Measurements from ENCODE around the gene SHBG. TPM values are rescaled to one million over a fixed set of nuclear protein-coding genes. Genes with fewer than 3 reads are reported as not detected.
"Not testable (repeated sequence)": the region's sequence is repeated elsewhere in the genome, so short reads cannot be mapped to it uniquely, and the experiment has no call there.

Gene SHBG
- total RNA-seq, 1 donor from 2014 or later = 0.53 TPM

DNA sequence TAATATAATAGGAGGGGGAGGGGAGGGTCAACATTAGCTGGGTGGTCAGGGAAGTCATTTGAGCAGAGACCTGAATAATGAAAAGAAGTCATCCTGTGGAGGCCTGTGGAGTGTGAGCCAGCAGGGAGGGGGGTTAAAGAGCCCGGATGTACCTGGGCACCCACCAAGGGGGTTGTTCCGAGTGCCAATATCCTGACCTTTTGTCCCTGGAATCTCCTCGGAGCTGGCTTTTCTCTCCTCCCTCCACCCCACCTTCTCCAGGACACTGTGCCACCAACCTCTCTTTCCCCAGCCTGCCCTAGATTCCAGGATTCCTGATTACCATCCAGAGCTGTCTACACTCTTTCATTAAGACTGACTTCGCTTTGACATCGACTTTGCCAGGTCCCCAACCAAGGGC is 6.2 kb downstream of the SHBG start:
- ATAC-seq = no peak
- intact Hi-C loops (cut with DNase I) = loop anchor here (10.0 kb wide), 1 partner anchor 49 kb away; the partner anchor contains the start of genes TP53 and WRAP53
- DNase-seq (ENCODE audit: low spot score) = no peak

DNA sequence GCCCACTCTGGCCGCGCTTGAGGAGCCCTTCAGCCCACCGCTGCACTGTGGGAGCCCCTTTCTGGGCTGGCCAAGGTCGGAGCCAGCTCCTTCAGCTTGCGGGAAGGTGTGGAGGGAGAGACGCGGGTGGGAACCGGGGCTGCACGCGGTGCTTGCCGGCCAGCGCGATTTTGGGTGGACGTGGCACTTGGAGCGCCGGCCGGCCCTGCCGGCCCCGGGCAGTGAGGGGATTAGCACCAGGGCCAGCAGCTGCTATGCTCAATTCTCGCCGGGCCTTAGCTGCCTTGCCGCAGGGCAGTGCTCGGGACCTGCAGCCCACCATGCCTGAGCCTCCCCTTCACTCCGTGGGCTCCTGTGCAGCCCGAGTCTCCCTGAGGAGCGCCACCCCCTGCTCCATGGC is 10.8 kb downstream of the SHBG start:
- no peak for ATAC-seq
- no peak for DNase-seq (ENCODE audit: low spot score)
- intact Hi-C loops (cut with DNase I) = no loop called here

DNA sequence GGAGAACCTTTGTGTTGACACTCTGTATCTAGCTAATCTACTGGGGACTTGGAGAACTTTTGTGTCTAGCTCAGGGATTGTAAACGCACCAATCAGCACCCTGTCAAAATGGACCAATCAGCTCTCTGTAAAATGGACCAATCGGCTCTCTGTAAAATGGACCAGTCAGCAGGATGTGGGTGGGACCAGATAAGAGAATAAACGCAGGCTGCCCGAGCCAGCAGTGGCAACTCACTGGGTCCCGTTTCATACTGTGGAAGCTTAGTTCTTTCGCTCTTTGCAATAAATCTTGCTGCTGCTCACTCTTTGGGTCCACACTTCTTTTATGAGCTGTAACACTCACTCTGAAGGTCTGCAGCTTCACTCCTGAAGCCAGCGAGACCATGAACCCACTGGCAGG is 11.7 kb downstream of the SHBG start:
- intact Hi-C loops (cut with DNase I); DNase-seq (ENCODE audit: low spot score); ATAC-seq: not testable (repeated sequence)

DNA sequence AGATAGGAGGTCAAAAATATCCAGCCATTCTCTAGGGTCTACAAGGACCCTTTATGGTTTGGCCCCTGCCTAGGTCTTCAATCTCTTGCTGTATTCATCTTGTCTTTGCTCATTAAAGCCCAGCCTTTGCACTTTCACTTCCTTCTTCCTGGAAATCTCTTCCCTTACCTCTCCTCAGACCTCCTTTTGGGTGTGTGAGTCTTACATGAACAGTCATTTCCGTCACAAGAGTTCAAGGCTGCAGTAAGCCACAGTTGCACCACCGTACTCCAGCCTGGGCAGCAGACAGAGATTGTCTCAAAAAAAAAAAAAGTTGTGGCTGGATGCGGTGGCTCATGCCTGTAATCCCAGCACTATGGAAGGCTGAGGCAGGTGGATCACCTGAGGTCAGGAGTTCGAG is 14.8 kb downstream of the SHBG start:
- no peak for ATAC-seq
- intact Hi-C loops (cut with DNase I) = no loop called here
- no peak for DNase-seq (ENCODE audit: low spot score)

DNA sequence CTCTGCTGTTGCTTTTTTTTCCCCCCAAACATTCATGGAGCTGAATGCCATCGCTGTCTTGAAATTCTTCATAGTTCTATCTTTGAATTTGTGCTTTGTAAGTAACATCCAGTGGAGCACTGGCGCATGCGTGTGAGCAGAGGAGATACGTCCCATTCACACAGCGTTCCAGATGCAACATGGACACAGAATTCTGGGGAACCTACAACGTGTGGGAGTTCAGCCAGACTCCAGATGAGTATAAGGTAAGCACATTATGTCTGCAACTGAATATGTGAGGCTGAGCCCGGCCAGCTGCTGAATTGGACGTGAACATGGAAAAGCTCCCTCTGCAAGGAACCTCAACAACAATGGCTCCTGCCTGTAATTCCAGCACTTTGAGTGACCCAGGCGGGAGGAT is 16.5 kb downstream of the SHBG start:
- DNase-seq (ENCODE audit: low spot score) (no peak), ATAC-seq (no peak)
- intact Hi-C loops (cut with DNase I) = no loop called here

DNA sequence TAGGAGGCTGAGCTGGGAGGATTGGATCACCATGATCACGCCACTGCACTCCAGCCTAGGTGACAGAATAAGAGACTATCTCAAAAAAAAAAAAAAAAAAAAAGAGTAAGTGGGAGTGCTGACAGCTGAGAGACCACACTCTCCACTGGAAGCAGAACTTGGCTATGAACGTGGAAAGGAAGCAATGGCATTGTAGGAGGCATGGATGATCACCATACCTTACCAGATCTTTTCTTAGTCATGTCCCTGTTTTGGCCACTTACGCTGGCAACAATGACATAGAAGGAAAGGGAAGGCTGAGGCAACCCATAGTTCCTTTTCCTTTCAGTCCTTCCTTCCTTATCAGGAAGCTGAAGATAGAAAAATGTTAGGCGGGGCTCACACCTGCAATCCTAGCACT is 17.1 kb downstream of the SHBG start:
- intact Hi-C loops (cut with DNase I) = no loop called here
- no peak for ATAC-seq

DNA sequence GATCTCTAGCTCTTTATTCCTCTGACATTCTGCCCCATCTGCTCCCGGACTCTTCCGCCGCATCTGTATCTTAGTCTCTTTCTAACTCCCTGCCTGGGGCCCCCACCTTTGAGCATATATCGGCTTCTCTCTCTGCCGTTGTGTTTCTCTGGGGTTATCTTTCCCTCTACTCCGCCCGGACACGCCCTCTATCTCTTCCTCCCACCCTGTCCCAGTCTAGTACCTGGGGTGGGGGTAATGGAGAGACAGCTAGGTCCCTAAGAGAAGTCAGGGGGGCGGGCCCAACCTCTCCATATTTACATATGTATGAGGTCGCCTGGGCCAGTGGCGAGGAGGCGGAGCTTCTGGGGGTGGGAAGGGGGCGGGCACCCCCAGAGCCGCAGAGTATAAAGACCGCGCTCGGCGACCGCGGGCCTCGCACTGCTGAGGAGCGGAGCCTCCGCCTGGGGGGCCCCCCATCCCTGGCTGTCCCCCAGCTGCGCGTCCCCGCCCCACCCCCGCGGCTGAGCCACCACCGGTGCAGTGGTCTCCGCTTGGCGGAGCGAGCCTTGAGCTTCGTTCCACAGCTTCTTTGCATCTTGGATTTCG is 20.7 kb downstream of the SHBG start, which contains the start of gene ATP1B2:
Gene ATP1B2 (plus strand): TSS at position 418 of the 588 bp plus-strand sequence. CDS start 593 bp downstream, outside the sequence.
- ATAC-seq (peak; percentile 77), DNase-seq (ENCODE audit: low spot score) (peak; percentile 80)
- intact Hi-C loops (cut with DNase I) = no loop called here

More for the DNA sequence above, 17.1 kb downstream of the SHBG start:
- DNase-seq (ENCODE audit: low spot score) = no peak

DNA sequence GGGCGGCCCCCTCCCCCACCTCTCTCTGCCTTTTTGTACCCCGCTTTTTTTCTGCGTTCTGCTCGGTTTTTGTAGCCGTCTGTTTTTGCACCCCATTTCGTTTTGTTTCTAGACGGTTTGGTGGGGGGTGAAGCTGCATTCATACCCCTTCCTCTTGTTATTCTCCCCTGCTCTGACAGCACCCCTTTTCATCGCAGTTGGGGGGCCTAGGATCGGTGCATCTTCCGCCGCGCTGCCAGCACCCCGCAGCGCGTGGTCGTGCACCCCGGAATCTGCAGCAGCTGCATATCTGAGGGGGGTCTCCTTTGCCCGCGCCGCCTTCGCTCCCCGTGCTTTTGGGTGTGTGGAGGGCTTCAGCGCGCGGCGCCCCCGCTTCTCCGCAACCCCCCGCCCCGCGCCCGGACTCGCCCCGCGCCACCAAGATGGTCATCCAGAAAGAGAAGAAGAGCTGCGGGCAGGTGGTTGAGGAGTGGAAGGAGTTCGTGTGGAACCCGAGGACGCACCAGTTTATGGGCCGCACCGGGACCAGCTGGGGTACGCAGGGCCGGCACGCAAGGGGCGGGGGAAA is 21.2 kb downstream of the SHBG start:
- ATAC-seq = no peak

DNA sequence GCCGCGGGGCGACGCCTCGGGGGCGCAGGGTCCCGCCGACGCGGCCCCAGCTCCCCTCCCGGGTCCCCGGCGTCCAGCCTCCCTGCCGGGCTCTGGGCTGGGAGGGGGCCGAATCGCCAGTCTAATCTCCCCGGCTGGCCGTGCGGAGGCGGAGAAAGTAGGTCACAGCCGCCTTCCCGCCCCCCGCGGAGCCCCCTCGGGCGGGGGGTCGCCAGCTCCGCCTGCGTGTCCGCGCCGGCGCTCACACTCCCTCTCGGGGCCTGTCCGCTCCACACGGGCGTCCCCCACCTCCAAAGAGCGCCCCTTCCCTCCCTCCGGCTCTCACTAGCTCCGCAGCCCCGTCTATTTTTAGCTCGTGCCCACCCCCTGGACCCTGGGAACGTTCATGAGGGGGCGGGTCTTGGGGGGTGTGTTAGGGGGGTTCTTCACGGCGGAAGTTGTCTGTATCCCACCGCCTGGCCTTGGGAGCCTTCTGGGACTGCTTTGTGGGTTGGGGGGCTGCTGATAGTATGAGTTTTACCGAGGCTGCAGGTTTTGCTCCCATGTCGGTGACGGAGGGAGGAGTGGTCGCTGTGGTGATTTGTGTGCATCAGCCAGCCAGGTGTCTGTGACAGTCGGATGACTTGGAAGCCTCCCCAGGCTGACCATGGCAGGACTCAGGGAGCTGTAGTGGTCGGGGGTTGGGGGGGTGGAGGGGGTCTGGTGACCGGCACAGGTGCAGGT is 21.9 kb downstream of the SHBG start:
- ATAC-seq (peak; percentile 18), DNase-seq (ENCODE audit: low spot score) (no peak)
- intact Hi-C loops (cut with DNase I) = no loop called here

More for the DNA sequence above, 21.2 kb downstream of the SHBG start:
- no peak for DNase-seq (ENCODE audit: low spot score)
- intact Hi-C loops (cut with DNase I) = no loop called here

DNA sequence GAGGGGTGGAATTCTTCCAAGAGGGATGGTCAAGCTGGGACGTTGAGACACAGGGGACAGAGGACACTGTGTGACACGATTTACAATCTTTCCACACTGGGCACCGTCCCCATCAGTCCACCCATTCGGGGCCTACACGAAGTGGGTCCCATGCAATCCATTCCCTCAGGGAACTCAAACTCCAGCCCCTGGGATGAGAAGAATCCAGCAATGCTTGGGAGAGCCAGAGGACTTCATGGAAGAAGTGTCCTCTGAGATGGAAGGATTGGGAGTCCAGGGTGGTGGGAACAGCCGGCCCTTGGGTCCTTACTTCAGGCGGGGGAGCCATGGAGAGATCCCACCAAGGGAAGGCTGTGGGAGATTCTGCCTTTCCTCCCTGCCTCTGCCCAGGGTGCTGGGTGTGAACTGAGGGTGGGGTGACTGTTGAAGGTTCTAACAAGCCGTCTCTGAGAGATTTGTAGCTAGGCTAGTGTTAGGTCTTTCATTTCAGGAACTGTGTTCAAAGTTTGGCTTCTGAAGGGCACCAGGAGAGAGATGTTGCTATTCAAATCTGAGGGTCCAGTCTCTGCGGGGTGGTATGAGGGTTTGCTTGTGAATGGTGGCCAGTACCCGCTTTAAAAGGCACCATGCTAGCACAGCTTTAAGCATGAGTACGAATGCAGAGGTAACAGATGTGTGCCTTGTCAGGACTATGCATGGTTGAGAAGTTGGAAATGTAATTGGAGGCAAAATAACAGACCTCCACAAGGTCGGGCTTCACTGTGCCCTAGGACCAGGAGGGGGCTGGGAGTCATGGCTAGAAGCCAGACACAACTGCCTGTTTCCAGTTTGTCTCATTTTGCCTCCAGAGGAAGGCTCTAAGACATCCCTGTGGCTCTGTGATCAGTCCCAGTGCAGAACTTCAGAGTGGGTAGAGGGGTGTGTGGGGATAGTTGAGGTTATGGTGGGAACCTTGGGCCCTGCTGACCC is 22.7 kb downstream of the SHBG start:
- no peak for DNase-seq (ENCODE audit: low spot score)
- intact Hi-C loops (cut with DNase I) = no loop called here
- no peak for ATAC-seq

DNA sequence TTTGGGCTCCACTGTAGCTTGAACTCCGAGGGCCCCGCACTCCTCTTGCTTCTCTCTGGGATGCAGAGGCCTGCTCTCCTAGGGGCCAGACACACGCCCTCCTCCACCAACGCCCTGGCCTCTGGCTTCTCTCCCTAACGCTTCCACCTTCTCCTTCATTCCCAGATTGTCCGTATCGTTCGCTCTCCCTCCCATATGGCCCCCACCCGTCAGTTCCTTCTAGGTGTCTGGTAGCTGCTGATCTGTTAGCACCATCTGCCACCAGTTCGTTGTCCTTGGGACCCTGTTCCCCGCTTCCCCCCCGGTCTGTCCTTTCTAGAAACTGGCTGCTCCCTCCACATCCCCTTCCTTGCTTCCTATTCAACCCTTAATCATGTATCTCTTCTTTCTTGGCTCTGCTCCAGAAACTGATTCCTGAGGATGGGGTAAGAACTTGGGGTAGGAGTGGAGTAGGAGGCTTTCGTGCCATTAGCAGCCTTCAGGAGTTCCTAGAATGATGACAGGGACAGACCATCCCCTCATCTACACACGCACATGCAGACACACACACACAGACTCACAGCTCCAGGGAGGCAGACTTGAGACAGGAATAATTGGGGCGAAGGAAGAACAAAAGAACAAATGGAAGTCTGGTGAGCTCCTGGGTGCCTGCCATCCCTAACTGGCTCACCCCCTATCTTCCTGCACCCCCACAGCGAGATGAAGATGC is 25.1 kb downstream of the SHBG start:
- DNase-seq (ENCODE audit: low spot score) = no peak
- intact Hi-C loops (cut with DNase I) = no loop called here

DNA sequence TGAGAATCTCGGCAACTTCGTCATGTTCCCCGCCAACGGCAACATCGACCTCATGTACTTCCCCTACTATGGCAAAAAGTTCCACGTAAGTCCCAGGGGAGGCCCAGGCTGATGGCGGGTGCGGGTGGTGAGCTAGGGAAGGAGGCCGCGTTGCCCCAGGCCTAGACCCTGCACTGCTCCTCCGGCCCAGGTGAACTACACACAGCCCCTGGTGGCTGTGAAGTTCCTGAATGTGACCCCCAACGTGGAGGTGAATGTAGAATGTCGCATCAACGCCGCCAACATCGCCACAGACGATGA is 25.6 kb downstream of the SHBG start:
- ATAC-seq (no peak), DNase-seq (ENCODE audit: low spot score) (no peak)
- intact Hi-C loops (cut with DNase I) = no loop called here

More for the DNA sequence above, 25.1 kb downstream of the SHBG start:
- no peak for ATAC-seq

DNA sequence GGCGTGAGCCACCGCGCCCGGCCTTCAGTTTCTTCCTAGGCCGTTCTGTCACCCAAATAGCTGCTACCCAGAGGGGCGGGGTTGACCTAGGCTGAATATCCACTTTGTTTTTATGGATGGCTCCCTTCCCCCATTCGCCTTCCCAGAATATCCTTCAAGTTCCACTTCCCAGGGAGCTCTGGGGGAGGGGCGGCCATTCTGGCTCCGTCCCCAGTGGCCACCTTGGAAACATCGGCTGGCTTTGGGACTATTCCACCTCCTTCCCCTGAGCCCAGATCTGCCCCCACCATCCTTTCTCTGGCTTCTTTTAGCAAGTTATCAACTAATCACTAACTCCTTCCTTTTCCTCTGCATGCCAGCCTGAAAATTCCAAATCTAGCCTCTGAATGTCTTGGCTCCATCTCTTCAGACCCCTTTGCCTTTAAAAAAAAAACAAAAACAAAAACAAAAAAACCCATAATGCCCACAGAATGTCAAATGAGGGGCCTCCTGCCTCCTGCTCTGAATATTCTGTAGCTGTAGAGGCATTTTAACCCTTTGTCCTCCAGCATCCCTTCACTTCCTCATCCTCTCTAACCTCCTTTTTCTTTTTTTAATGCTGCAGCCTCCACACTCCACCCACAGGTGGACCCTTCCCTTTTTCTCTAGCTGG is 27.1 kb downstream of the SHBG start:
- ATAC-seq = peak; percentile 49
- DNase-seq (ENCODE audit: low spot score) = peak; percentile 69
- intact Hi-C loops (cut with DNase I) = no loop called here

DNA sequence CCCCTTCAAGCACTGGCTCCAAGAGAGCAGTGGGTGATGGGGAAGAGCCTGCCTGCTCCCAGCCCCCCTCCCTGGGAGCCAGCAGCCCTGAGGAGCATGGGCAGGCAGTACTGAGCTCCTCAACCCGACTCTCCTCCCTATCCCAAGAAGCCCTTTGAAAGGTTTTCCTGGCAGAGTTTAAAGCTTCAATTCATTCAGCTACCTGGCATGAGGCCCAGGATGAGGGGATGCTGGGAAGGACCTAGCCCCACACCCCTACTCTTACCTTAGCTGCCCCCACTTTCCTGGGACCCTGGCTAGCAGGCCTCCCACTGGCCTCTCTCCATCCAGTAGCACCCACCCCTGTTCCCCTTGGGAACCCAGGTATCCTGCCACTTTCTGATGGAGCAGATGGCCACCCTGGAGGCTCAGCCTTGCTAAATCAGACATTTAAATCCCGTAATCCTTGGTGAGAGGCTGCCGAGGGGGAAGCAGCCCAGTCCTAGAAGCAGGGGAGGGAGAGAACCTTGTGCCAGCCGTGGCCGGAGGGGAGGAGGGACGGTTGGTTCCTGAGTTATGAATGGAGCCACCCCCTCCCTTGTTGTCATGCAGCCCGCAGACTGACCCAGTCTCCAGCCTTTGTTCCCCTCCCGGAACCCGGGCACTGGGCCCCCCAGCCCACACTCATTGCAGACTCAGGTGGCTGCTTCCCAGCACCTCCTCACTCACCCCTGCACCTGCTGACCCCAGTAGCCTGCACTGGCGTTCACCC is 37.9 kb downstream of the SHBG start:
- intact Hi-C loops (cut with DNase I) = no loop called here
- ATAC-seq = peak; percentile 13
- no peak for DNase-seq (ENCODE audit: low spot score)

DNA sequence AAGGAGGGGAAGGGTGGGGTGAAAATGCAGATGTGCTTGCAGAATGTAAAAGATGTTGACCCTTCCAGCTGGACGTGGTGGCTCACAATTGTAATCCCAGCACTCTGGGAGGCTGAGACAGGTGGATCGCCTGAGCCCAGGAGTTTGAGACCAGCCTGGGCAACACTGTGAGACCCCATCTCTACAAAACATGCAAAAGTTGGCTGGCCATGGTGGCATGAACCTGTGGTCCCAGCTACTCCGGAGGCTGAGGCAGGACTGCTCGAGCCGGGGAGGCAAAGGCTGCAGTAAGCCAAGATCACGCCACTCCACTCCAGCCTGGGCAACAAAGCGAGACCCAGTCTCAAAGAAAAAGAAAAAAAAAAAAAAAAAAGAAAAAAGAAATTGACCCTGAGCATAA is 38.5 kb downstream of the SHBG start:
- ATAC-seq (no peak), DNase-seq (ENCODE audit: low spot score) (no peak)
- intact Hi-C loops (cut with DNase I) = no loop called here

DNA sequence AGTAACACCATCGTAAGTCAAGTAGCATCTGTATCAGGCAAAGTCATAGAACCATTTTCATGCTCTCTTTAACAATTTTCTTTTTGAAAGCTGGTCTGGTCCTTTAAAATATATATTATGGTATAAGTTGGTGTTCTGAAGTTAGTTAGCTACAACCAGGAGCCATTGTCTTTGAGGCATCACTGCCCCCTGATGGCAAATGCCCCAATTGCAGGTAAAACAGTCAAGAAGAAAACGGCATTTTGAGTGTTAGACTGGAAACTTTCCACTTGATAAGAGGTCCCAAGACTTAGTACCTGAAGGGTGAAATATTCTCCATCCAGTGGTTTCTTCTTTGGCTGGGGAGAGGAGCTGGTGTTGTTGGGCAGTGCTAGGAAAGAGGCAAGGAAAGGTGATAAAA is 43.3 kb downstream of the SHBG start:
- DNase-seq (ENCODE audit: low spot score) (no peak), ATAC-seq (no peak)
- intact Hi-C loops (cut with DNase I) = no loop called here

DNA sequence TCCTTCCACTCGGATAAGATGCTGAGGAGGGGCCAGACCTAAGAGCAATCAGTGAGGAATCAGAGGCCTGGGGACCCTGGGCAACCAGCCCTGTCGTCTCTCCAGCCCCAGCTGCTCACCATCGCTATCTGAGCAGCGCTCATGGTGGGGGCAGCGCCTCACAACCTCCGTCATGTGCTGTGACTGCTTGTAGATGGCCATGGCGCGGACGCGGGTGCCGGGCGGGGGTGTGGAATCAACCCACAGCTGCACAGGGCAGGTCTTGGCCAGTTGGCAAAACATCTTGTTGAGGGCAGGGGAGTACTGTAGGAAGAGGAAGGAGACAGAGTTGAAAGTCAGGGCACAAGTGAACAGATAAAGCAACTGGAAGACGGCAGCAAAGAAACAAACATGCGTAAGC is 45.0 kb downstream of the SHBG start:
- intact Hi-C loops (cut with DNase I) = no loop called here
- ATAC-seq (no peak), DNase-seq (ENCODE audit: low spot score) (no peak)

DNA sequence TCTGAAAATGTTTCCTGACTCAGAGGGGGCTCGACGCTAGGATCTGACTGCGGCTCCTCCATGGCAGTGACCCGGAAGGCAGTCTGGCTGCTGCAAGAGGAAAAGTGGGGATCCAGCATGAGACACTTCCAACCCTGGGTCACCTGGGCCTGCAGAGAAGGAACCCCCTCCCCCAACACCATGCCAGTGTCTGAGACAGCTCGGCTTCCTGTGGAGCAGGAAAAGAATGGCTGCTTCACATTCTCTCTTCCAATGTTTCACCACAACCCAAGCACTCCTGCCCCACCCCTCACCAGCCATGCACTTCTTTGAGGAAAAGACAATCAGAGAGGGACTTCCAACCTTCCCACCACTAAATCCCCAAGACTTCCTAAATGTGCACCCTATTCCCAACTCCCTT is 46.6 kb downstream of the SHBG start:
- ATAC-seq (no peak), DNase-seq (ENCODE audit: low spot score) (no peak)
- intact Hi-C loops (cut with DNase I) = no loop called here
